GM18502 (cell line): Measurements from ENCODE around the gene FAM25C.
"Not testable (repeated sequence)": the region's sequence is repeated elsewhere in the genome, so short reads cannot be mapped to it uniquely, and the experiment has no call there.

ENCODE experiments used
- ATAC-seq: cut with Tn5 transposase; IDR thresholded peaks from one replicate; pipeline ENCODE4 v1.9.1; 2021; ENCODE audit warnings: mild to moderate bottlenecking; ENCODE audit not compliant: unreplicated experiment, poor library complexity

Gene FAM25C

DNA sequence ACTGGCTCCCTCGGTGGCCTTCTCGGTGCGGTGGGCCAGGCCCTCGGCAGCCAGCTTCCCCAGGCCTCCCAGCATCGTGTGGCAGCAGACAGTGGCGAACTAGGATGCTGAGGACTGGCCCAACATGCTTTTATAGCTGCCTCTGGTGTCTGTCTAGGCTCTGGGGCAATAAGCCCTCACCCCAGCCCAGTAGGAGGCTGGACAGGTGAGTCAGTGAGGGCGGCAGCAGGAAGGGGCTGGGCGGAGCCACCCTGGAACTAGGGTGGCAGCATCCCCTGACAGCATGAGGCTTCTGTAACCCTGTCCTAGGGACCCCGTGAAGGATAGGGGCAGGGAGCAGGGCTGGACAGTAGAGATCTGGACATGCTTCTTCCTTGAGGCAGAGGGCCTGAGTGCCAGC, at the start of gene FAM25C:
TSS of gene FAM25C (minus strand) at position 101 of the 400 bp plus-strand sequence. CDS start at position 75, 26 bp downstream.
- not testable (repeated sequence) for ATAC-seq

DNA sequence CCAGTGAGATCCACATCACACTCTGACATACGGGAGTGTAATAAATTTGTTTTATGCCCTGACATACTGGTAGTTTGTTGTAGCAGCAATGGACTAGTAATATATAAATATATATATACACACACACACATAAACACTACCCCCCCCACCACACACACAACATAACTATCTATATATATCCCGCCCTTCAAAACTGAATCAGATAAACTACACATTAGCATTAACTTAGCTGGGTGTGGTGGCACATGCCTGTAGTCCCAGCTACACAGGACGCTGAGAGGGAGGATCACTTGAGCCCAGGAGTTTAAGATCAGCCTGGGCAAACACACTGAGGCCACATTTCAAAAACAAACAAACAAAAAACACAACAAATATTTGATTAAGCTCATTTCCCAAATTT, 45.0 kb upstream of the FAM25C start:
- not testable (repeated sequence) for ATAC-seq

DNA sequence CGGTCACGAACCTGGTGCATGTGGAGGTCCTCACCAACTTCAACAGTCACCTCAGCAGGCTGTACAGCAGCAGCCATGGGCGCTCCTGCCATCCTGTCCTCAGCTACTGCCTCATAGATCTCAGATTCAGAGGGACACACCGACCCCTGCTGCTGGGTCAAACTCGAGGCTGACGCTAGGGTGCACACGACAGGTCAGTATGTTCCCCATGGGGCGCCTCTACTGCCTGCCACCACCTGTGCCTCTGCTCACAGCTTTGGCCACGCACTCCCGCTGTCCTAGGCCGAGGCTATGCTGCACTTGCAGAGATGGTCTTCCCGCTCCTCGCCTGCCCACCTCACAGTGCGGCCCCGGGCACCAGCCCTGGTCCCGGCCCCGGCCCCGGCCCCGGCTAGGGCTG, 31.8 kb upstream of the FAM25C start:
- not testable (repeated sequence) for ATAC-seq

DNA sequence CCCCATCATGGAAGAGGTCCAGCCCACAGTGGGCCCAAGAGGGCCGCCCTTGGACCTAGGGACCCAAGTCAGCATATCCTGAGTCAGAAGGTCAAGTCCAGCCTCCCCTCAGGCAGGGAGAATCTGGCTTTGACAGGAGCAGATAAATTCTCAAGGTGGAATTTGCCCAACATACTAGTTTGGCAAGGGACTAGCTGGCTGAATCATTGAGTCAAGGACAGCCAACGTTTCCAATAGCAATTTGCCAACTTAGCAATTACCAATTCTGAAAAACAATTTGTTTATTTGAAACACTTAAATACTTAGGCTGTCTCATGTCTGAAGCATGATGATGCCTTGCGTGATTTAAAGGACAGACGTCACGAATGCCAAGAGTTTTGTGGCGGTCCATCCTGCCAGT, 2.7 kb upstream of the FAM25C start:
- not testable (repeated sequence) for ATAC-seq

DNA sequence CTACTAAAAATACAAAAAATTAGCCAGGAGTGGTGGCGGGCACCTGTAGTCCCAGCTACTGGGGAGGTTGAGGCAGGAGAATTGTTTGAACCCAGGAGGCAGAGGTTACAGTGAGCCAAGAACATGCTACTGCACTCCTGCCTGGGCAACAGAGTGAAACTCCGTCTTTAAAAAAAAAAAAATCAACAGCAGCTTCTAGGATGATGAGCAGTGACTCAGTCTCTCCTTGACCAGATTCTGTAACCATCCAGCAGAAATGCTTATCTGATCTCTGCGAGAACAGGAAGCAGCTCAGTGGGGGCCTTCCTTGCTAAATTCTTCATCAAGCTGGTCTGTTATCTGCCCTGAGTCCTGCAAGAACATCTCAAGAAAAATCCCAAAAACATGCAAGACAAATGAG, 5.5 kb downstream of the FAM25C start:
- not testable (repeated sequence) for ATAC-seq

DNA sequence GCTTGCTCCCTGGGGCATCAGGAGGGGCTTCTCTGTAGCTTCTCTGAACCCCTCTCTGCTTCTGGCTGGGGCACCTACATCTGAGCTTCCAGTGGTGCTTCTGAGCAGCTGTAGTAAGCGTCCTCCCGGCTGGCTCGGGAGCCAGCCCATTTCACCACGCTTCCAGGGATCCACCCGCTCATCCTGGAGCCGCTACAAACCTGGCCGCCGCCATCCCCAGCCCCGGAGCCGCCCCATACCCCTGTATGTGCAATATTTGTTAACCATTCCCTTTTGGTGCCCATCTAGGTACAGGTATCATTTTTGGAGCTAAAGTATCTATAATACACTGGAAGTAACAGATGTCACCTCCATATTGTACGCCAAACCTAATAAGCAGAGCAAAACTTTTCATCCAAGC, 7.0 kb downstream of the FAM25C start:
- ATAC-seq = not testable (repeated sequence)

DNA sequence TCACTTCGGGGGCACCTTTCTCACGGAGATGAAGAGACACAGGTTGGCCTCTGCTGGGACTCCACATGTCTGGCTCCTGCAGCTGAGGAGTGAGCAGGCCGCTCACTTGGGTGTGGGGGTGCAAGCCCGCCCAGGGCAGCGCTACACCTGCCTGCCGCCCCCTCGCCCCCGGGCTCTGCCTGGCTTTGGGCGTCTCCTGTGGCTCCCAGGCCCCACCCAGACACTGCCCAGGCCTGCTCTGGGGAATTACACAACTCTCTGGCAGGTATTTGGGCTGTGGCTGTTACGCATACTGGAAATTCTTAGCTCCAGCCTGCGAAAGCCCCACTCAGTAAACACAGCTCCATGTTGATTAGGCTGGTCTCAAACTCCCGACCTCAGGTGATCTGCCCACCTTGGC, 7.9 kb downstream of the FAM25C start:
- not testable (repeated sequence) for ATAC-seq

DNA sequence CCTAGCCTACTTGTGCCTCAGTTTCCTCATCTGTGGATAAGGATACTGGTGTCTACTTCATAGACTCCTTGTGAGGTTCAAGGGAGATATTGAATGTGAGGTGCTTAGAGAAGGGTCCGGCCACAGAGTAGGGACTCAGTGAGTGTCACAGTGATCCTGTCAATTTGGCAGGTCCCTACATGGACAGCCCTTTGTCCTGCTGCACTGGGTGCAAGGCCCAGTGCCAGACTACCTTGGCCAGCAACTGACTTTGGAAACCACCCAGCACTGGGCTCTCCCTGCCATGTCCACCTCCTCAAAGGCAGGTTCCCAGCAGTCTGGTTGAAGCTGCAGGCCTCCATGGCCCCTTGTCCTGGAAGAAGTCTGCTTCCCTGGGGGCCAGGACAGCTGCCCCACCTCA, 9.5 kb downstream of the FAM25C start:
- not testable (repeated sequence) for ATAC-seq

DNA sequence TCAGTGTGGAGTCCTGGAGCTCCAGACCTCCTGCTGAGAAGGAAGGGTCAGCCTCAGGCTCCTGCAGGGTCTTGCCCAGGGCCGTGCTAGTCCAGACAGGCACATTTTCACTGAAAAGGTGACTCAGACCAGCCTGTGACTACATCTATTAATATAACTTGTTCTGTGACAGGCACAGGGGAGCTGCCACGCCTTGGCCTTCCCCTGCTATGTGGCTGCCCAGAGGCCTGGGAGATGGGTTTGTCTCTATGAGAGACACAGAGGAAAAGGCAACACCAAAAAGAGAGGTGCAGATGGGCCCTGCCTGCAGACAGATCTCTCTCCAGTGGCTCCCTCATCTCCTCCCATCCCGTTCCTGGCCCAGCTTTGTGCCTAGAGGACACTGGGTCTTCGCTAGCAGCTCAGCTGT, 10.0 kb downstream of the FAM25C start:
- ATAC-seq = not testable (repeated sequence)

DNA sequence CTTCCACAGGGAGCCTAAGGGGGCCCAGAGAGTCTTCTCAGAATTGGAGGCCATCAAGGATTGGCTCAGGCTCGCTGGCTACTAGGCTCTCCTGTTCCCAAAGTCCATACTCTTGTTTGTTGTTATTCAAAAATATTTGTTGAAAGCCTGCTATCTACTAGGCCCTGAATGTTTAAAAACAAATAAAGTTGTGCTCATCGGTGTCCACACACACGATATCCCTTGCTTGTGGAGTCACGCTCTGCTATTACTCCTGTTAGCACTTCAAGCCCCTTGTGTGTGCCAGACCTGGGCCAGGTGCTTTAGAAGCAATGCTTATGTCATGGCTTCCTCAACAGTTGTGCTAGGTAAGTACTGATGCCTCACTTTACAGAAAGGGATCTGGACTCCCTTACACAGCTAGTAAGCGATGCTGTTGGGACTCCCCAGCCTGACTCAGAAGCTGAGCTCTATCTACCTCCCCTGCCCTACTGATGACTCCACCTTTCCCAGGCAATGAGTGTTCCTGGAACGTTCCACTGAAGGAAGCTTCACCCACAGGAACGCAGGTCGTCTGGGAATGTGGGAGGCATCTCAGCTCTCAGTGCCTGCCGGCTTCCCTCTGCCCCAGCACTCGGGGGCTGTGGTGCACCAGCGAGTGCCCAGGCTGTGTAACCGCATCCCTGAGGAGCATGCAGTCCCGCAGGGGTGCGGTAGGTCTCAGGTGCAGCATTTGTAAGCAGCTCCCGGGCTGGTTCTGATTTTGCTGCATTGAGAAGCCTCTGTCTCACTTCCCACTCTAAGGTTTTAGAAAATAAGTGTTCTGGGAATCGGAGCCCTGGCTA, 10.7 kb downstream of the FAM25C start:
- ATAC-seq = not testable (repeated sequence)

DNA sequence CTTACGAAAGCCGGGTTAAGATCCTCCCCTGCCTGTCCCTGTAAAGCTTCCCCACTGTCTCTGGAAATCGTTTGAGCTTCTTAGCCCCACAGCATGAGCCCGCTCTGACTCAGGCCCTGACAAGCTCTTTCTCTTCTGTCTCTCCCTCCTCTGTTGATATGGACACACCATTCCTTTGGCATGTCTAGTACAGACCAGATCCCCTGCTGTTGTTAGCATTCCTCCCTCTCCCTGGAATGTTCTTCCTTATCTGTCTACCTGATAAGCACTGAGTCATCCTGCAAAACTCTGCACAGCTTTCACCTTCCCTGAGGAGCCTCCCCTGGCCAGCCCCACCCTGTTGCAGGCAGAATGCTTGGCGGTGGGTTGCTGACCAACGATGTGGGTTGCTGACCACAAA, 11.6 kb downstream of the FAM25C start:
- ATAC-seq = not testable (repeated sequence)

DNA sequence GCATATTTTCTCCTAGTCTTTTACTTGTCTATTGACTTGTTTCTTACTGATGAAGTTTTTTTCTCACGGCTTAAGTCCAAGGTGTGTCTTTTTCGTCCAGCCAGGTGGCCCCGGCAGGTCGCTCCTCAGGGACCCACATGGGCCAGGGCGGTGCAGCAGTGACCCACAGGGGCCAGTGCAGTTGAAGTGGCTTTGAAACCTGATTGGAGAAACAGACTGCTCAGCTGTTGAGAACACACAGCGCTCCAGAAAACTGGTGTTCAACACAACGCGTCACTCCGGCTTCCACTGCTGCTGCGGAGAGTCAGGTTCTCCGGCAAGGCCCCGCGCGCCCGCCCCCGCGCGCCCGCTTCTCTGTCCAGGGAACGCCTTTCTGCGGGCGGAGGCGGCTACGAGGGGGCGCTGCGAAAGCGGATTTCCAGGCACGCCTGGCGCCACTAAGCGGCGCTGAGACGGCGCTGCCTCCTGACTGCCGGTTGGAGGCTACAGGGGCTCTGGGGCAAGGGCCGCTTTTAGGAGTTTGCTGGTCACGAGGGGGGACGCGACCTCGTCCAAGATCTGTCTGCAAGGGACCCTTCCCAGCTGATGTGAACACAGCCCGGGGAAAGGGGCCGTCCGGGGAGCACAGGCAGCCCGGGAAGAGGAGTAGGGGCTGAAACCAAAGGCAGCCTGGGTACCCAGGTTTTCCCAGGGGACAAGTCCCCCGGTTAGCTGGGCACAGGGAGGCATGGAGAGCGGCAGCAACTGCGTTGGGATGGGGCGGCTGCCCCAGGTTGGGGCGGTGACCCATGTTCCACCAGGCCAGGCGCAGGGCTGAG, 13.0 kb downstream of the FAM25C start:
- ATAC-seq = not testable (repeated sequence)

DNA sequence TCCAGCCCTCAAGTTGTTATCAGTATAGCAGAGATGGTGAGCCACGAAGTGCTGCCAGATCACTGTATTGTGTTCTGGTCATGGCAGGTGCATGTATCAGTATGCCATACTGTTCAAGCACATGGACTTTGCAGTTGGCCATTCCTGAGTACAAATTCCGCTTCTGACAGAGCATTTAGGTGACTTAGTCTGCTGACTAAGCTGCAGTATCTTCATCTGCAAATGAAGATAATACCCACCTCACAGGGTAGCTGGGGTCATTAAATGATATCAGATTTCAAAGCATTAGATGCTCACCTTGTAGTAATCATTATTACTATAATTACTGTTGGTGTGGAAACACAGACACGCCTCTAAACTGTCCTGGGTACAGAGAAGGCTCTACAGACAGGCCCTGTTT, 24.2 kb downstream of the FAM25C start:
- not testable (repeated sequence) for ATAC-seq

DNA sequence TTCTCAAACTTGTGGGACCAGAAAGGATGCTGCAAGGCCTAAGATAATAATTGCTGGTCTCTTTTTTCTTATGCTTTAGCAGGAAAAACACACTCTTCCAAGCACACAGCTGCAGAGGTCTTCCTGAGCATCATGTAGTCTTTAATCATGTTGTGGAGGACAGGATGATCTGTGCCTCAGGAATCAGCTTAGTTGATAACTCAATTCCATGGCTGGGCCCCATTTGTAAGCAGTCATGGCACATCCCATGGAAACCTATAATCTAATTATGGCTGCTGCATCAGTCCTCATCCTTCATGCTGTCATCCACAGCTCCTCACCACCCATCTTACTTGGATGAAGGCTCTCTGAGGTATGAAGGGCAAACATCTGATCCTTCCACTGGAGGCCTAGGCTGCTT, 26.5 kb downstream of the FAM25C start:
- not testable (repeated sequence) for ATAC-seq

DNA sequence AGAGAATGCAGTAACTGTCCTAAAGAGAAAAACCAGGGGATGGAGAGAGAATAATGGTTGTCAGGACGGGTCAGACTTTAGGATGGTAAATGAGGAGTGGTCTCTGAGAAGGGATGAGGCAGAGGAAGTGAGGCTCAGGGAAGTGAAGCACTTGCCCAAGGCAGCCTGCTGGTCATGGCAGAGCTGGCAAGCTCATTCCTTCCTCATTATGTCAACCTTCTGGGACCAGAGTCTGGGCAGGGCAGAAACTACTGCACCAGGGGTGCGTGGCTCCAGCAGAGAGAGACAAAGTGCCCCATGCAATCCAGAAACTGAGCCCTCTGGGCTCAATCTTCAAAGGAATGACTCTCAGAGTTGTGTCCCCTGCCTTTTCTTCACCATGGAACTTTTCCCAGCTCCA, 27.5 kb downstream of the FAM25C start:
- ATAC-seq = not testable (repeated sequence)

DNA sequence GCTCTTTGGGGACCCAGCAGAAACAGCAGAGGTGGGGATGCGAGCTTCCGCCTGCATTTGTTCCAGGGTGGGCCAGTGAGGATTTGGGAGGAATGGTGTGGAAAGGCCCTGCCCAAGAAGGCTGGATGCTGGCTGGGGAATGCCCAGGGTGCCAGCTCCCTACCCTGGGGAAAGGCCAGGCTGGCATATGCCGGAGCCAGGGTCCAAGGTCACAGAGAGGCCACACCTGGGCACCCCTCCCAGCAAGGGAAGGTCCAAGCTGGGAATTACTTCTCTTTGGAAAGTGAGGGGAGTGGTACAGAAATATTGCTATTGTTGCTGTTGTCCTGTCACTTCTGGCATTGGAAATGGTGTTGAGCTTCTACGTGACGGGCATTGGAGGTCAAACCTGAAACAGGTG, 28.0 kb downstream of the FAM25C start:
- not testable (repeated sequence) for ATAC-seq

DNA sequence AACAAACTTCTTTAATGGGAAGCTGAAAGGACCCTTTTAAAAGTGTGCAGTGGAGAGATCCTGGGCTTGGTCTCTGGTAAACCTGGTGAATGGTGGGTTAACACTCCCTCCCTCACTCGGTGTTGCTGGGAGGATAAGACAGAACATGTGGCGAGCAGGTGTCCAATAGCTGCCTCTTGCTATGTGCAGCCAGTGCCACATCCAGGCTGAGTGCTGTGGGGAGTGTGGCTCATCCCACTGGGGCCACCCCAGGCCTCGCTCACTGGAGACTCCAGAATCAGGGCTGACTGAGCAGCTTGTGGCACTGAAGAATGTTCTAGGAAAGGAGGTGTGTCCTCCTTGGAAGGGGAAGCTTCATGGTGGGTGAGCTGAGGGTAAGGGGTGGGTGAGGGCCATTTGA, 29.5 kb downstream of the FAM25C start:
- not testable (repeated sequence) for ATAC-seq

DNA sequence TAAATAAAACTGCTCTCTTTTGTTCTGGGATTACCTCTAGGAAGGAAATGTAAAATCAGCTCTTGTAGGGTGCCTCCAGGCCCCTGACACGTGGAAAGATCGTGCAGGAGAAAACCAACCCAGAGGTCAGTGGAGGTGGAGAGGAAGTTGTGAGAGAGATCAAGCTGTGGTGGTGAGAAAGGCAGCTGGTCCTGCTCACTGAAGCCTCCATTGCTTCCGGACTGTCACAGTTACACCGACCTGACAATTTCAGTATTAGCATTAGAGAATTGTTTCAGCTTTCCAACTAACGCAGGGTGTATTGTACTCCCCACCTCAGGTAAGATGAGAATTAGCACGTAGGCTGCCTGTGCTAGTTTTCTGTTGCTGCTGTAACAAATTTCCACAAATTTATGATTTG, 30.6 kb downstream of the FAM25C start:
- ATAC-seq = peak; percentile 87

DNA sequence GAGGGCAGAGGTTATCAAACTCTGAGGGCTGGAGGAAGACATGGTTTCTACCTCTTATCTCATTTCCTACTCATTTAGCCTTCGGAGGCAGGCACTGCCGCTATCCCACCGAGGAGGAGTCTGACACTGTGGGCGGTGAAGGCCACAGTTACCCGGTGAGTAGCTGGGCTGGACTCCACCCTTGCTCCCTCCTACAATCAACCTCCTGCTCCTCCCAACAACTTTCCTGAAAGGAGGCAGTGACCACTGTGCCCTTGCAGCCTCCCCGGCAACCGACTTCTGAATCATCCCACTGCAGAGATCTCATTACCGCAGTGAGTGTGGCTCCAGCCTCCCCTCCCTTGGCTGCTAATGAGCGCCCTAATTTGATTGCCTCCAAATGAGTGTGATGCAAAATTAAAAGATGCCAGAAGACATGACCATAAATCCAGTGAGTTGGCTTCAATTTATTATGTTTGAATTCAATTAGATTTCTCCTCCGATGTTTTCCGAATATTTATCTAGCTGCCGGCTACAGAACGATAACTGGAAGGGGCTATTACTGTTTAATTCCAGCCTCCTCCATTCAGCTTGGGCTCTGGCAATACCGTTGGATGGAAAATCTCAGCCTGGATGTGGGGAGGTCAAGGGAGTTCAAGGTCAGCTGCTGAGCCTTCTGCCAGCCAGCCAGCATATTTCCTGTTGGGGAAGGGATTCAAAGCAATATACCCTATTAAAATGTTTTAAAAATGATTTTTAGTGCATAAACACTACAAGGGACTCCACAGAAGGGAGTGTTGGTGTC, 35.1 kb downstream of the FAM25C start:
- not testable (repeated sequence) for ATAC-seq

DNA sequence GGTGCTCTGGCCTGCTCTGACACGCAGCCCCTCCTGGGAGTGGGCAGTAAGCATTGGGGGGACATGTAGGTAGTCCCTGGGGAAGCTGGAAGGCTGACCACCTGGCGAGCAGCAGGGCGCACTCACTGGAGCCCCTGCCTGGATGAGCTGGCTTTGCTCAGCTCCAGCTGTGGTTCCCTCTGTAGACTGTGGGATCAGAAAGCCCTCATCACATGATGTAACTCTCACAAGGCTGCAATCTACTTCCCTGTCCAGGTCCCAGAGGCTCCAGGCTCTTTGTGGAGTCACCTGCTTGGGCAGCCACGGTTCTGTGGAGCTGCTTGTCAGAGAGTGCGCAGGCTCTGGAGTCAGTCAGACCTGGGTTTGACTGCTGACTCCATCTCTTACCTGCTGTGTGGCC, 36.8 kb downstream of the FAM25C start:
- ATAC-seq = not testable (repeated sequence)
